K562 (cell line): ENCODE results near the gene TFB2M. TPM values are rescaled to one million over a fixed set of nuclear protein-coding genes. Genes with fewer than 3 reads are reported as not detected.

ENCODE experiments used
- ARNT ChIP-seq, 2 experiments: fragments of 450-650 bp; IDR thresholded peaks; 2 replicates each; pipeline ENCODE4 v1.6.1; 2016; ENCODE audit warnings: mild to moderate bottlenecking in 1 of 2
- ASH1L ChIP-seq: fragments of 450-650 bp; IDR thresholded peaks from 2 replicates; pipeline ENCODE4 v1.6.1; 2018; ENCODE audit warnings: borderline replicate concordance, mild to moderate bottlenecking, low read depth; ENCODE audit not compliant: partially characterized antibody
- CBX3 ChIP-seq, 2 experiments: IDR thresholded peaks; 1 replicate in 1 of 2; 2 replicates in 1 of 2; pipeline ENCODE4 v1.6.1; 2012; ENCODE audit warnings: inconsistent platforms in 2 of 2, low read length in 2 of 2, borderline replicate concordance in 1 of 2, control low read depth in 1 of 2
- ELF4 ChIP-seq: fragments of 450-650 bp; formaldehyde crosslinking; IDR thresholded peaks from 2 replicates; pipeline ENCODE4 v1.4.0; 2022; ENCODE audit warnings: missing genetic modification characterization
- ETS2 ChIP-seq: IDR thresholded peaks from 2 replicates; pipeline ENCODE4 v1.6.1; 2016; ENCODE audit warnings: borderline replicate concordance, missing genetic modification characterization, mild to moderate bottlenecking, moderate library complexity, missing compliant biosample characterization; ENCODE audit not compliant: poor library complexity, severe bottlenecking
- FOXA3 ChIP-seq, 2 experiments: fragments of 450-650 bp in 1 of 2; sonication (generic) in 1 of 2; formaldehyde crosslinking; IDR thresholded peaks in 1 of 2; conservative IDR thresholded peaks in 1 of 2; 2 replicates each; pipeline versions ENCODE4 v1.4.0 to v1.8.0; 2020 to 2022; ENCODE audit warnings: mild to moderate bottlenecking in 2 of 2, missing genetic modification reagents in 1 of 2
- KDM1A ChIP-seq, 2 experiments: fragments of 450-650 bp; IDR thresholded peaks; 2 replicates each; pipeline ENCODE4 v1.6.1; 2016; ENCODE audit warnings: mild to moderate bottlenecking in 2 of 2
- NR2F6 ChIP-seq: fragments of 450-650 bp; formaldehyde crosslinking; IDR thresholded peaks from 2 replicates; pipeline ENCODE4 v1.4.0; 2020; ENCODE audit warnings: mild to moderate bottlenecking
- PHB2 ChIP-seq: fragments of 450-650 bp; IDR thresholded peaks from 2 replicates; pipeline ENCODE4 v1.6.1; 2017; ENCODE audit warnings: low read depth
- SMARCE1 ChIP-seq: fragments of 450-650 bp; IDR thresholded peaks from 2 replicates; pipeline ENCODE4 v1.7.1; 2016; ENCODE audit warnings: mild to moderate bottlenecking
- SOX6 ChIP-seq: fragments of 450-650 bp; IDR thresholded peaks from 2 replicates; pipeline ENCODE4 v1.6.1; 2014; ENCODE audit warnings: mild to moderate bottlenecking
- SRF ChIP-seq, 2 experiments: fragments of 250-450, 450-650 bp in 1 of 2; sonication (Bioruptor Pico) in 1 of 2; sonication (generic) in 1 of 2; formaldehyde crosslinking; IDR thresholded peaks; 2 replicates each; pipeline versions ENCODE4 v1.5.0 to v1.5.1; 2020 to 2022; ENCODE audit warnings: mild to moderate bottlenecking in 1 of 2, missing genetic modification reagents in 1 of 2
- TEAD1 ChIP-seq, 2 experiments: fragments of 450-650 bp in 1 of 2; sonication (generic) in 1 of 2; formaldehyde crosslinking; IDR thresholded peaks; 2 replicates each; pipeline versions ENCODE4 v1.4.0 to v1.8.0; 2020 to 2022; ENCODE audit warnings: mild to moderate bottlenecking in 2 of 2, missing genetic modification reagents in 1 of 2
- TEAD4 ChIP-seq, 2 experiments: sonication (generic) in 1 of 2; formaldehyde crosslinking in 1 of 2; IDR thresholded peaks; 2 replicates each; pipeline versions ENCODE4 v1.6.1 to v1.8.0; 2012 to 2022; ENCODE audit warnings: borderline replicate concordance in 1 of 2, inconsistent platforms in 1 of 2, low read length in 1 of 2, mild to moderate bottlenecking in 1 of 2, missing genetic modification reagents in 1 of 2
- TOE1 ChIP-seq, 2 experiments: fragments of 450-650 bp in 1 of 2; sonication (generic) in 1 of 2; formaldehyde crosslinking in 1 of 2; IDR thresholded peaks; 2 replicates each; pipeline versions ENCODE4 v1.7.1 to v1.8.0; 2016 to 2022; ENCODE audit warnings: borderline replicate concordance in 2 of 2, mild to moderate bottlenecking in 2 of 2, antibody characterized with exemption in 1 of 2, inconsistent platforms in 1 of 2, low read depth in 1 of 2, missing genetic modification reagents in 1 of 2, moderate library complexity in 1 of 2
- XRCC4 ChIP-seq: IDR thresholded peaks from one replicate; pipeline ENCODE4 v1.6.1; 2011; ENCODE audit not compliant: insufficient read depth, insufficient read length; ENCODE audit errors: extremely low read depth
- polyA plus RNA-seq, 8 experiments: library from polyadenylated mRNA; depleted of rRNA in 4 of 8; stranded (reverse) in 5 of 8; unstranded in 3 of 8; fragments of >200 nt; fragmentation: Nextera tagmentation in 2 of 8; fragmentation: Illumina TruSeq in 1 of 8; extraction: Ambion mirVana in 2 of 8; extraction: Trizol in 1 of 8; gene quantifications; 2 replicates each; pipeline versions ENCODE4 v1.2.1 to v1.2.3, GENCODE V29; 2011 to 2014; ENCODE audit warnings: inconsistent platforms in 1 of 8, missing spikeins in 1 of 8
- total RNA-seq, 7 experiments: library from RNA; depleted of rRNA in 6 of 7; stranded (reverse); fragments of >200 nt in 6 of 7; fragmentation: Illumina TruSeq in 2 of 7; extraction: Trizol in 2 of 7; gene quantifications; 2 replicates each; pipeline versions ENCODE4 v1.2.1 to v1.2.3, GENCODE V29; 2011 to 2021; ENCODE audit warnings: low replicate concordance in 1 of 7
- TF ChIP-seq, protein P1 (sequence below), 2 experiments: fragments of 450-650 bp; IDR thresholded peaks; 2 replicates each; pipeline ENCODE4 v1.6.1; 2016
- TF ChIP-seq, protein P2 (sequence below), 2 experiments: fragments of 450-650 bp in 1 of 2; sonication (generic) in 1 of 2; formaldehyde crosslinking in 1 of 2; IDR thresholded peaks in 1 of 2; conservative IDR thresholded peaks in 1 of 2; 2 replicates each; pipeline versions ENCODE4 v1.6.1 to v1.8.1; 2016 to 2023; ENCODE audit warnings: mild to moderate bottlenecking in 2 of 2, moderate library complexity in 2 of 2, inconsistent platforms in 1 of 2, missing genetic modification reagents in 1 of 2
- TF ChIP-seq, protein P3 (sequence below): fragments of 450-650 bp; IDR thresholded peaks from 2 replicates; pipeline ENCODE4 v1.6.1; 2016; ENCODE audit warnings: antibody characterized with exemption
- TF ChIP-seq, protein P4 (sequence below): fragments of 450-650 bp; IDR thresholded peaks from 2 replicates; pipeline ENCODE4 v1.6.1; 2016

TFB2M gene
- total and polyA plus RNA-seq, 9 of the 15 experiments (the other 6 are each of a cell fraction or from before 2014, with no cell fraction given), result 55.1 to 162 (median 70.6) TPM

DNA sequence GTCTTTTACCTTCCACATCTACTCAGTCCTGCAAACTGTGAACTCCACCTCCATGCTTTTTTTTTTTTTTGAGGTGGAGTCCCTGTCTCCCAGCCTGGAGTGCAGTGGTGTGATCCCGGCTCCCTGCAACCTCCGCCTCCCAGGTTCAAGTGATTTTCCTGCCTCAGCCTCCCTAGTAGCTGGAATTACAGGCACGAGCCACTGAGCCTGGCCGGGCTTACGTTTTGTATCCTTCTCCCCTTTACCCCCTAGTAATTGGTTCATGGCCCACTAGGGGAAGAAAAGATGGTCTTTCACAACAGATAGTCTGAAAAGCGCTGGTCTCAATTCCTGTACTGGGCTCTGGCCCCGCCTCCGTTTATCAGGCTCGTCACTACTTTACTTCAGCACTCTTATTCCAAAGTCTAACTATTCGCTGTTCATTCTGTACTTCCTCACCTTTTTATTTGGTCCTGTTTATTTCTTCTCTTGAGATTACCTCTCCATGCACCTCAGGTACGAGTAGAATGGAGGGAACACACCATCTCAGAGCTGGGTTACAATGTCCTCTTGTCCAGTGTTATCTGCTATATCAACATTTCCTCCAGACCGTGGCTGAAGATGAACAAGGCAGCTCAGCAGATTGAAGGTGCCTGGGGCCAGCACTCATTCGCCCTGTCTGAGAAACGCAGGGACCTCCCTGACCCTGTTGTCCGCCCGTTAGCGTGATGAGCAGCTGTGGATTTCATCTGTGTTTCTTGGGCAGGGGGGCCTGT is 16.4 kb upstream of the TFB2M start (continued):
- TF ChIP-seq, protein P1, sequence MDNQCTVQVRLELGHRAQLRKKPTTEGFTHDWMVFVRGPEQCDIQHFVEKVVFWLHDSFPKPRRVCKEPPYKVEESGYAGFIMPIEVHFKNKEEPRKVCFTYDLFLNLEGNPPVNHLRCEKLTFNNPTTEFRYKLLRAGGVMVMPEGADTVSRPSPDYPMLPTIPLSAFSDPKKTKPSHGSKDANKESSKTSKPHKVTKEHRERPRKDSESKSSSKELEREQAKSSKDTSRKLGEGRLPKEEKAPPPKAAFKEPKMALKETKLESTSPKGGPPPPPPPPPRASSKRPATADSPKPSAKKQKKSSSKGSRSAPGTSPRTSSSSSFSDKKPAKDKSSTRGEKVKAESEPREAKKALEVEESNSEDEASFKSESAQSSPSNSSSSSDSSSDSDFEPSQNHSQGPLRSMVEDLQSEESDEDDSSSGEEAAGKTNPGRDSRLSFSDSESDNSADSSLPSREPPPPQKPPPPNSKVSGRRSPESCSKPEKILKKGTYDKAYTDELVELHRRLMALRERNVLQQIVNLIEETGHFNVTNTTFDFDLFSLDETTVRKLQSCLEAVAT (IDR thresholded peaks at IDR 0.05), result peak in 1 of 2 experiments; percentile 54; a peak in 1 of 4 replicates
- no peak for TF ChIP-seq XRCC4
- 0 out of 2 replicates have a peak, but pooled peaks have one; percentile 4 for TF ChIP-seq ELF4 (CRISPR knock-in tag)
- TF ChIP-seq ASH1L, result no peak
- TF ChIP-seq, protein P2, sequence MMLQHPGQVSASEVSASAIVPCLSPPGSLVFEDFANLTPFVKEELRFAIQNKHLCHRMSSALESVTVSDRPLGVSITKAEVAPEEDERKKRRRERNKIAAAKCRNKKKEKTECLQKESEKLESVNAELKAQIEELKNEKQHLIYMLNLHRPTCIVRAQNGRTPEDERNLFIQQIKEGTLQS (IDR thresholded peaks at IDR 0.05), result no peak
- TF ChIP-seq, protein P2 (CRISPR knock-in tag; conservative IDR thresholded peaks at IDR 0.05), result peak; percentile 23; the same call in 1 of the 2 replicates
- peak in 1 of 2 experiments; percentile 67; a peak in 1 of 4 replicates for TF ChIP-seq TEAD1 (CRISPR knock-in tag; IDR thresholded peaks at IDR 0.05)
- TF ChIP-seq TOE1 (IDR thresholded peaks at IDR 0.05; ENCODE audit: borderline replicate concordance), result 0 out of 2 replicates have a peak, but pooled peaks have one; percentile 27
- no peak for TF ChIP-seq TOE1 (CRISPR knock-in tag; IDR thresholded peaks at IDR 0.05; ENCODE audit: borderline replicate concordance, low read depth)
- TF ChIP-seq SRF (CRISPR knock-in tag; IDR thresholded peaks at IDR 0.05), result 0 out of 4 replicates have a peak, but pooled peaks of 1 of the 2 experiments have one; percentile 15
- TF ChIP-seq PHB2, result no peak
- 0 out of 2 replicates have a peak, but pooled peaks have one; percentile 16 for TF ChIP-seq NR2F6 (CRISPR knock-in tag)
- TF ChIP-seq CBX3 (IDR thresholded peaks at IDR 0.05; ENCODE audit: borderline replicate concordance in 1 of 2, low read length in 2 of 2), result 0 out of 3 replicates have a peak, but pooled peaks of 1 of the 2 experiments have one; percentile 48
- 0 out of 4 replicates have a peak, but pooled peaks of 1 of the 2 experiments have one; percentile 59 for TF ChIP-seq FOXA3 (CRISPR knock-in tag; conservative IDR thresholded peaks at IDR 0.05 in 1 of 2, IDR thresholded peaks at IDR 0.05 in 1 of 2)
- no peak for TF ChIP-seq ETS2
- 0 out of 2 replicates have a peak, but pooled peaks have one; percentile 65 for TF ChIP-seq SOX6
- TF ChIP-seq, protein P3, sequence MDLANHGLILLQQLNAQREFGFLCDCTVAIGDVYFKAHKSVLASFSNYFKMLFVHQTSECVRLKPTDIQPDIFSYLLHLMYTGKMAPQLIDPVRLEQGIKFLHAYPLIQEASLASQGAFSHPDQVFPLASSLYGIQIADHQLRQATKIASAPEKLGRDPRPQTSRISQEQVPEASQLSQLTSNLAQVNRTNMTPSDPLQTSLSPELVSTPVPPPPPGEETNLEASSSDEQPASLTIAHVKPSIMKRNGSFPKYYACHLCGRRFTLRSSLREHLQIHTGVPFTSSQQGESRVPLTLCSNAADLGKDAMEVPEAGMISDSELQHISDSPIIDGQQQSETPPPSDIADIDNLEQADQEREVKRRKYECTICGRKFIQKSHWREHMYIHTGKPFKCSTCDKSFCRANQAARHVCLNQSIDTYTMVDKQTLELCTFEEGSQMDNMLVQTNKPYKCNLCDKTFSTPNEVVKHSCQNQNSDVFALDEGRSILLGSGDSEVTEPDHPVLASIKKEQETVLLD, result 0 out of 2 replicates have a peak, but pooled peaks have one; percentile 34
- TF ChIP-seq ARNT (IDR thresholded peaks at IDR 0.05), result peak in 1 of 2 experiments; percentile 51; a peak in 1 of 4 replicates
- TF ChIP-seq KDM1A (IDR thresholded peaks at IDR 0.05), result peak in 1 of 2 experiments; percentile 54; a peak in 1 of 4 replicates
- peak; percentile 70; the same call in 1 of the 2 replicates for TF ChIP-seq SMARCE1
- 0 out of 2 replicates have a peak, but pooled peaks have one; percentile 20 for TF ChIP-seq TEAD4 (IDR thresholded peaks at IDR 0.05; ENCODE audit: low read length)
- TF ChIP-seq TEAD4 (CRISPR knock-in tag; IDR thresholded peaks at IDR 0.05; ENCODE audit: borderline replicate concordance), result no peak
- TF ChIP-seq, protein P4, sequence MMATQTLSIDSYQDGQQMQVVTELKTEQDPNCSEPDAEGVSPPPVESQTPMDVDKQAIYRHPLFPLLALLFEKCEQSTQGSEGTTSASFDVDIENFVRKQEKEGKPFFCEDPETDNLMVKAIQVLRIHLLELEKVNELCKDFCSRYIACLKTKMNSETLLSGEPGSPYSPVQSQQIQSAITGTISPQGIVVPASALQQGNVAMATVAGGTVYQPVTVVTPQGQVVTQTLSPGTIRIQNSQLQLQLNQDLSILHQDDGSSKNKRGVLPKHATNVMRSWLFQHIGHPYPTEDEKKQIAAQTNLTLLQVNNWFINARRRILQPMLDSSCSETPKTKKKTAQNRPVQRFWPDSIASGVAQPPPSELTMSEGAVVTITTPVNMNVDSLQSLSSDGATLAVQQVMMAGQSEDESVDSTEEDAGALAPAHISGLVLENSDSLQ, result peak; percentile 57
